OCI-LY7 (cell line): ENCODE results near the gene STING1. TPM values are rescaled to one million over a fixed set of nuclear protein-coding genes. Genes with fewer than 3 reads are reported as not detected.
"Not testable (repeated sequence)": the region's sequence is repeated elsewhere in the genome, so short reads cannot be mapped to it uniquely, and the experiment has no call there.

ENCODE experiments used
- BruUV-seq: library from RNA; stranded (reverse); fragments of 400-500 nt; replicated peaks from 2 replicates; lab custom pipeline; 2021; lab: Mats Ljungman, UMichigan
- CTCF ChIA-PET: fragments of 300-600 bp; sonication (Branson Sonifier 250); formaldehyde crosslinking; loops from one replicate; lab custom pipeline; 2022; ENCODE audit warnings: antibody characterized with exemption; ENCODE audit not compliant: unreplicated experiment; lab: Charles Lee
- POLR2A ChIA-PET: fragments of 300-600 bp; sonication (Branson Sonifier 250); formaldehyde crosslinking; loops from one replicate; lab custom pipeline; 2022; ENCODE audit warnings: antibody characterized with exemption; lab: Charles Lee
- DNase-seq: peaks from one replicate; pipeline ENCODE4 v3.0.0-alpha.2; 2015; ENCODE audit warnings: low spot score
- H2AFZ ChIP-seq: fragments of 200-600 bp; sonication (generic), shearing (Covaris generic); 2 replicates; pipeline ENCODE4 v1.6.1; 2014; ENCODE audit warnings: mild to moderate bottlenecking, antibody characterized with exemption, low read length, moderate library complexity
- H3K27ac ChIP-seq: fragments of 200-600 bp; sonication (generic); 2 replicates; pipeline ENCODE4 v1.5.1; 2014; ENCODE audit warnings: mixed run types, low read depth, mild to moderate bottlenecking, moderate library complexity, low read length, inconsistent platforms; ENCODE audit not compliant: poor library complexity, severe bottlenecking
- H3K36me3 ChIP-seq: fragments of 200-600 bp; sonication (generic); 2 replicates; pipeline ENCODE4 v1.6.1; 2014; ENCODE audit warnings: mild to moderate bottlenecking, antibody characterized with exemption, low read length, moderate library complexity, mixed read lengths; ENCODE audit not compliant: insufficient read depth
- H3K4me1 ChIP-seq: fragments of 200-600 bp; sonication (generic); 2 replicates; pipeline ENCODE4 v1.5.1; 2014; ENCODE audit warnings: mild to moderate bottlenecking, low read length; ENCODE audit not compliant: insufficient read depth, poor library complexity, severe bottlenecking
- H3K4me2 ChIP-seq: fragments of 200-600 bp; sonication (generic); 2 replicates; pipeline ENCODE4 v1.6.1; 2014; ENCODE audit warnings: mild to moderate bottlenecking, low read length
- H3K4me3 ChIP-seq: fragments of 200-600 bp; sonication (generic); 2 replicates; pipeline ENCODE4 v1.5.1; 2014; ENCODE audit warnings: mild to moderate bottlenecking, low read depth, low read length; ENCODE audit not compliant: poor library complexity, severe bottlenecking
- H3K79me2 ChIP-seq: fragments of 200-600 bp; sonication (generic); 2 replicates; pipeline ENCODE4 v1.6.1; 2016; ENCODE audit warnings: low read depth, mild to moderate bottlenecking, low read length, moderate library complexity, mixed read lengths; ENCODE audit not compliant: insufficient read depth
- H3K9me2 ChIP-seq: fragments of 200-600 bp; sonication (generic); 2 replicates; pipeline ENCODE4 v1.6.1; 2016; ENCODE audit warnings: mild to moderate bottlenecking, low read length, mixed read lengths; ENCODE audit not compliant: insufficient read depth
- H3K9me3 ChIP-seq: fragments of 200-600 bp; sonication (generic); 2 replicates; pipeline ENCODE4 v1.6.1; 2014; ENCODE audit warnings: mild to moderate bottlenecking, mixed run types, low read length, mixed read lengths
- H4K20me1 ChIP-seq: fragments of 200-600 bp; sonication (generic); 2 replicates; pipeline ENCODE4 v1.6.1; 2014; ENCODE audit warnings: mild to moderate bottlenecking, antibody characterized with exemption, low read length, moderate library complexity, mixed read lengths; ENCODE audit not compliant: insufficient read depth
- EZH2phosphoT487 ChIP-seq: fragments of 200-600 bp; sonication (generic); IDR thresholded peaks from 2 replicates; pipeline ENCODE4 v1.6.1; 2018; ENCODE audit warnings: low read depth, borderline replicate concordance, mild to moderate bottlenecking, mixed run types, antibody characterized with exemption, low read length, moderate library complexity, mixed read lengths
- intact Hi-C: fragments of 100-400 bp; cut with micrococcal nuclease; formaldehyde crosslinking; loops from one replicate; pipeline ENCODE4 v1.10.0; 2022; ENCODE audit not compliant: unreplicated experiment
- total RNA-seq, 2 experiments: library from RNA; depleted of rRNA in 1 of 2; stranded (reverse); fragments of >200 nt in 1 of 2; shearing (Covaris generic) in 1 of 2; gene quantifications; 2 replicates each; pipeline ENCODE4 v1.2.3, GENCODE V29; 2014 to 2022
- TF ChIP-seq, protein P1 (sequence below): fragments of 200-600 bp; sonication (generic); conservative IDR thresholded peaks from 2 replicates; pipeline ENCODE4 v1.5.1; 2014; ENCODE audit warnings: mild to moderate bottlenecking, antibody characterized with exemption, low read length, moderate library complexity, mixed read lengths

Gene STING1
- total RNA-seq, 2 experiments from 2014 or later, result 0.44 TPM; not detected in 1

DNA sequence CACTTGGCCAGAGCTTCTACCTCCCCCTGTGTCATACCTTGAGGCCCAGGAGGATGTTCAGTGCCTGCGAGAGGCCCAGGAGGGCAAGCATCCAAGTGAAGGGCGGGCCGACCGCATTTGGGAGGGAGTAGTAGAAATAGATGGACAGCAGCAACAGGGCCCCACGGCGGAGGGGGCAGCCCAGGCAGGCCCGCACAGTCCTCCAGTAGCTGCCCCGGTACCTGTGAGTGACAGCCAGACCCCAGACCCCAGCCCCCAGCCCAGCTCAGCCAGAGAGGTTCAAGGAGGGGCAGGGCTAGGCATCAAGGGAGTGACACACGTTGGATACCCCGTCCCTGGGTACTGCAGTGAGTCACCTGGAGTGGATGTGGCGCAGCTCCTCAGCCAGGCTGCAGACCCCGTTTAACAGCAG is 1.4 kb downstream of the STING1 start:
- no peak overlapping the region for H2AFZ ChIP-seq
- H4K20me1 ChIP-seq, result no peaks in the 10 kb centered on the region
- ChIA-PET POLR2A (interaction anchor here (1.1 kb wide), 1 partner anchor 13 kb away, joined by 3 read pairs; no protein-coding TSS in a partner anchor), CTCF (no interaction called here)
- peaks cover 10% of the 10 kb centered on the region for H3K4me1 ChIP-seq
- no peak for DNase-seq
- no peak overlapping the region for H3K27ac ChIP-seq
- no peaks in the 10 kb centered on the region for H3K36me3 ChIP-seq
- H3K9me3 ChIP-seq, result no peaks in the 10 kb centered on the region
- H3K9me2 ChIP-seq, result no peaks in the 10 kb centered on the region
- intact Hi-C loops, result no loop called here
- BruUV-seq, result no TSS peak
- TF ChIP-seq, protein P1, sequence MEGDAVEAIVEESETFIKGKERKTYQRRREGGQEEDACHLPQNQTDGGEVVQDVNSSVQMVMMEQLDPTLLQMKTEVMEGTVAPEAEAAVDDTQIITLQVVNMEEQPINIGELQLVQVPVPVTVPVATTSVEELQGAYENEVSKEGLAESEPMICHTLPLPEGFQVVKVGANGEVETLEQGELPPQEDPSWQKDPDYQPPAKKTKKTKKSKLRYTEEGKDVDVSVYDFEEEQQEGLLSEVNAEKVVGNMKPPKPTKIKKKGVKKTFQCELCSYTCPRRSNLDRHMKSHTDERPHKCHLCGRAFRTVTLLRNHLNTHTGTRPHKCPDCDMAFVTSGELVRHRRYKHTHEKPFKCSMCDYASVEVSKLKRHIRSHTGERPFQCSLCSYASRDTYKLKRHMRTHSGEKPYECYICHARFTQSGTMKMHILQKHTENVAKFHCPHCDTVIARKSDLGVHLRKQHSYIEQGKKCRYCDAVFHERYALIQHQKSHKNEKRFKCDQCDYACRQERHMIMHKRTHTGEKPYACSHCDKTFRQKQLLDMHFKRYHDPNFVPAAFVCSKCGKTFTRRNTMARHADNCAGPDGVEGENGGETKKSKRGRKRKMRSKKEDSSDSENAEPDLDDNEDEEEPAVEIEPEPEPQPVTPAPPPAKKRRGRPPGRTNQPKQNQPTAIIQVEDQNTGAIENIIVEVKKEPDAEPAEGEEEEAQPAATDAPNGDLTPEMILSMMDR, result no peak
- TF ChIP-seq EZH2phosphoT487, result no peak
- H3K4me2 ChIP-seq, result no peak overlapping the region
- H3K4me3 ChIP-seq, result no peak overlapping the region
- H3K79me2 ChIP-seq, result no peaks in the 10 kb centered on the region

DNA sequence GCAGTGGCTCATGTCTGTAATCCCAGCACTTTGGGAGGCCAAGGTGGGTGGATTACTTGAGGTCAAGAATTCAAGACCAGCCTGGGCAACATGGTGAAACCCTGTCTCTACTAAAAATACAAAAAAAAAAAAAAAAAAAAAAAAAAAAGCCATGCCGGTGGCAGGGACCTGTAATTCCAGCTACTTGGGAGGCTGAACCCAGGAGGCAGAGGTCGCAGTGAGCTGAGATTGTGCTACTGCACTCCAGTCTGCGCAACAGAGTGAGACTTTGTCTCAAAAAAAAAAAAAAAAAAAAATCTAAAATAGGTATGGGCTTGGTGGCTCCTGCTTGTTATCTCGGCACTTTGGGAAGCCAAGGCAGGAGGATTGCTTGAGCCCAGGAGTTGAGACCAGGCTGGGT is 2.8 kb downstream of the STING1 start:
- H3K4me2 ChIP-seq, H3K27ac ChIP-seq, H3K36me3 ChIP-seq, DNase-seq, H2AFZ ChIP-seq, intact Hi-C loops, H3K4me3 ChIP-seq, H3K9me2 ChIP-seq, CTCF ChIA-PET, BruUV-seq, H3K79me2 ChIP-seq, H3K4me1 ChIP-seq, H3K9me3 ChIP-seq, H4K20me1 ChIP-seq: not testable (repeated sequence)
- POLR2A ChIA-PET, result interaction anchor here (0.7 to 0.9 kb wide), 2 partner anchors 84 to 578 kb away, joined by 3 to 4 read pairs; no protein-coding TSS in a partner anchor

DNA sequence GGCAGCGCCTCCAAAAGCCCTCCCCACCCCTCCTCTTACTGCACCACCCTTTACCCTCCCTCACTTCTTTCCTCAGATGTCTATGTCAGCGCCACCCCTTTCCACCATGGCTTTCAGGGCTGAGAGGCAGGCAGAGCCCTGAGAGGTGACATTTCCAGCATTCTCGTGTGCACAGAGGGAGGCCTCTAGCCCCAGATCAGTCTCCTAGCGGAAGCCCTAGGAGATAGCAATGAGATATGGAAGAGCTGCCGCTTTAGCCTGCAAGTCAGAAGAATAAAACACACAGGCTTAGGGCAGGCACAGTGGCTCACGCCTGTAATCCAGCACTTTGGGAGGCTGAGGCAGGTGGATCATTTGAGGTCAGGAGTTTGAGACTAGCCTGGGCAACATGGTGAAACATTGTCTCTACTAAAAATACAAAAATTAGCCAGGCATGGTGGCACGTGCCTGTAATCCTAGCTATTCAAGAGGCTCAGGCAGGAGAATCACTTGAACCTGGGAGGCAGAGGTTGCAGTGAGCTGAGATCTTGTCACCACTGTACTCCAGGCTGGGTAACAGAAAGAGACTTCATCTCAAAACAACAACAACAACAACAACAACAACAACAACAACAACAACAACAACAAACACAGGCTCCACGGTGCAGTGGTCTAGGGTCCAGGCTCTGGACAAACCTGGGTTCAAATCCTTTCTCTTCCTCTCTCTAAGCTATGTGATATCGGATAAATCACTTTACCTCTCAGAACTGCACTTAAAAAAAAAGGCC is 3.7 kb downstream of the STING1 start:
- H2AFZ ChIP-seq, H3K9me2 ChIP-seq, DNase-seq, BruUV-seq, H3K79me2 ChIP-seq, H3K4me1 ChIP-seq, H3K4me2 ChIP-seq, H3K9me3 ChIP-seq, intact Hi-C loops, H3K27ac ChIP-seq, H4K20me1 ChIP-seq, H3K36me3 ChIP-seq, H3K4me3 ChIP-seq, CTCF ChIA-PET: not testable (repeated sequence)
- POLR2A ChIA-PET, result interaction anchor here (0.7 to 0.9 kb wide), 3 partner anchors 84 to 835 kb away, joined by 3 to 4 read pairs (median 3); no protein-coding TSS in a partner anchor
